Neural cell (in vitro differentiated cells): Measurements from ENCODE around the gene FCRL1.

Source experiments
- EP300 ChIP-seq: fragments of 450-650 bp; conservative IDR thresholded peaks from 2 replicates; pipeline ENCODE4 v1.6.1; 2014; ENCODE audit warnings: antibody characterized with exemption, mild to moderate bottlenecking, moderate library complexity; ENCODE audit not compliant: poor library complexity, severe bottlenecking
- EZH2 ChIP-seq: fragments of 200-600, 300-800 bp; shearing (Covaris generic), sonication (generic); IDR thresholded peaks from 2 replicates; pipeline ENCODE4 v1.6.1; 2014; ENCODE audit warnings: antibody characterized with exemption, low read length, borderline replicate concordance, mild to moderate bottlenecking; ENCODE audit not compliant: insufficient read depth, poor library complexity, severe bottlenecking
- MXI1 ChIP-seq: fragments of 450-650 bp; conservative IDR thresholded peaks from 2 replicates; pipeline ENCODE4 v1.6.1; 2014; ENCODE audit warnings: antibody characterized with exemption, mild to moderate bottlenecking; ENCODE audit not compliant: poor library complexity, severe bottlenecking
- POLR2AphosphoS5 ChIP-seq: IDR thresholded peaks from 2 replicates; pipeline ENCODE4 v1.6.1; 2012
- SMC3 ChIP-seq: fragments of 450-650 bp; conservative IDR thresholded peaks from 2 replicates; pipeline ENCODE4 v1.6.1; 2014; ENCODE audit warnings: antibody characterized with exemption, mild to moderate bottlenecking, moderate library complexity; ENCODE audit not compliant: poor library complexity
- TAF1 ChIP-seq: IDR thresholded peaks from 2 replicates; pipeline ENCODE4 v1.6.1; 2012; ENCODE audit warnings: low read depth
- TF ChIP-seq, protein P1 (sequence below): fragments of 450-650 bp; IDR thresholded peaks from 2 replicates; pipeline ENCODE4 v1.5.1; 2014; ENCODE audit warnings: antibody characterized with exemption, mild to moderate bottlenecking, moderate library complexity; ENCODE audit not compliant: poor library complexity, severe bottlenecking
- TF ChIP-seq, protein P2 (sequence below): IDR thresholded peaks from 2 replicates; pipeline ENCODE4 v1.6.1; 2012; ENCODE audit warnings: borderline replicate concordance

DNA sequence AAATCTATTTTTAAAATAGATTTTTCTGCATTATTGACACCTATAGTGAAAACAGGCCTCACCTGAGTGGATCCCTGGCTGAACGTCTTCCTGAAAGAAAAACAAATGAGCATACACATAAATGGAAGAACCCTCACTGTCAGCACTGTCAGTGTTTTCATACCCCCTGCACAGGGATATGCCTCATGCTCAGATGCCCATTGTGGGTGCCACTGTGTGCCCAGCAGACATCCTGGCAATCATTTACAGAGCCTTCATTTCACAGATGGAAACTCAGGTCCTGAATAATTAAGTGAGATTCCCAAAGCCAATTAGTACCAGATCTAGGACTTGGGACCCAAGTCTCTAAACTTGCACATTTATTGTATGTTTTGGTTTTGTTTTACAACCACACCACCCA, 19.9 kb downstream of the FCRL1 start:
- TF ChIP-seq EP300 (no peak), SMC3 (no peak), POLR2AphosphoS5 (no peak), TAF1 (no peak), EZH2 (no peak), MXI1 (no peak)
- TF ChIP-seq, protein P1, sequence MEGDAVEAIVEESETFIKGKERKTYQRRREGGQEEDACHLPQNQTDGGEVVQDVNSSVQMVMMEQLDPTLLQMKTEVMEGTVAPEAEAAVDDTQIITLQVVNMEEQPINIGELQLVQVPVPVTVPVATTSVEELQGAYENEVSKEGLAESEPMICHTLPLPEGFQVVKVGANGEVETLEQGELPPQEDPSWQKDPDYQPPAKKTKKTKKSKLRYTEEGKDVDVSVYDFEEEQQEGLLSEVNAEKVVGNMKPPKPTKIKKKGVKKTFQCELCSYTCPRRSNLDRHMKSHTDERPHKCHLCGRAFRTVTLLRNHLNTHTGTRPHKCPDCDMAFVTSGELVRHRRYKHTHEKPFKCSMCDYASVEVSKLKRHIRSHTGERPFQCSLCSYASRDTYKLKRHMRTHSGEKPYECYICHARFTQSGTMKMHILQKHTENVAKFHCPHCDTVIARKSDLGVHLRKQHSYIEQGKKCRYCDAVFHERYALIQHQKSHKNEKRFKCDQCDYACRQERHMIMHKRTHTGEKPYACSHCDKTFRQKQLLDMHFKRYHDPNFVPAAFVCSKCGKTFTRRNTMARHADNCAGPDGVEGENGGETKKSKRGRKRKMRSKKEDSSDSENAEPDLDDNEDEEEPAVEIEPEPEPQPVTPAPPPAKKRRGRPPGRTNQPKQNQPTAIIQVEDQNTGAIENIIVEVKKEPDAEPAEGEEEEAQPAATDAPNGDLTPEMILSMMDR = no peak
- TF ChIP-seq, protein P2, sequence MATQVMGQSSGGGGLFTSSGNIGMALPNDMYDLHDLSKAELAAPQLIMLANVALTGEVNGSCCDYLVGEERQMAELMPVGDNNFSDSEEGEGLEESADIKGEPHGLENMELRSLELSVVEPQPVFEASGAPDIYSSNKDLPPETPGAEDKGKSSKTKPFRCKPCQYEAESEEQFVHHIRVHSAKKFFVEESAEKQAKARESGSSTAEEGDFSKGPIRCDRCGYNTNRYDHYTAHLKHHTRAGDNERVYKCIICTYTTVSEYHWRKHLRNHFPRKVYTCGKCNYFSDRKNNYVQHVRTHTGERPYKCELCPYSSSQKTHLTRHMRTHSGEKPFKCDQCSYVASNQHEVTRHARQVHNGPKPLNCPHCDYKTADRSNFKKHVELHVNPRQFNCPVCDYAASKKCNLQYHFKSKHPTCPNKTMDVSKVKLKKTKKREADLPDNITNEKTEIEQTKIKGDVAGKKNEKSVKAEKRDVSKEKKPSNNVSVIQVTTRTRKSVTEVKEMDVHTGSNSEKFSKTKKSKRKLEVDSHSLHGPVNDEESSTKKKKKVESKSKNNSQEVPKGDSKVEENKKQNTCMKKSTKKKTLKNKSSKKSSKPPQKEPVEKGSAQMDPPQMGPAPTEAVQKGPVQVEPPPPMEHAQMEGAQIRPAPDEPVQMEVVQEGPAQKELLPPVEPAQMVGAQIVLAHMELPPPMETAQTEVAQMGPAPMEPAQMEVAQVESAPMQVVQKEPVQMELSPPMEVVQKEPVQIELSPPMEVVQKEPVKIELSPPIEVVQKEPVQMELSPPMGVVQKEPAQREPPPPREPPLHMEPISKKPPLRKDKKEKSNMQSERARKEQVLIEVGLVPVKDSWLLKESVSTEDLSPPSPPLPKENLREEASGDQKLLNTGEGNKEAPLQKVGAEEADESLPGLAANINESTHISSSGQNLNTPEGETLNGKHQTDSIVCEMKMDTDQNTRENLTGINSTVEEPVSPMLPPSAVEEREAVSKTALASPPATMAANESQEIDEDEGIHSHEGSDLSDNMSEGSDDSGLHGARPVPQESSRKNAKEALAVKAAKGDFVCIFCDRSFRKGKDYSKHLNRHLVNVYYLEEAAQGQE = no peak
